Esophagus muscularis mucosa (tissue), 3 donors: ENCODE data around the gene NELFA.

Source experiments
- POLR2AphosphoS5 ChIP-seq, 2 donors: sonication (generic); formaldehyde crosslinking; IDR thresholded peaks; one replicate each; pipeline ENCODE4 v1.6.1; 2017; ENCODE audit warnings: antibody characterized with exemption in 2 of 2
- TF ChIP-seq, protein P1 (sequence below), 3 experiments: fragments of 200-600 bp in 2 of 3; fragments of 450-650 bp in 1 of 3; sonication (generic) in 2 of 3; IDR thresholded peaks; one replicate each; pipeline ENCODE4 v1.5.1; 2017 to 2019; ENCODE audit warnings: antibody characterized with exemption in 3 of 3, mild to moderate bottlenecking in 2 of 3, moderate library complexity in 1 of 3

DNA sequence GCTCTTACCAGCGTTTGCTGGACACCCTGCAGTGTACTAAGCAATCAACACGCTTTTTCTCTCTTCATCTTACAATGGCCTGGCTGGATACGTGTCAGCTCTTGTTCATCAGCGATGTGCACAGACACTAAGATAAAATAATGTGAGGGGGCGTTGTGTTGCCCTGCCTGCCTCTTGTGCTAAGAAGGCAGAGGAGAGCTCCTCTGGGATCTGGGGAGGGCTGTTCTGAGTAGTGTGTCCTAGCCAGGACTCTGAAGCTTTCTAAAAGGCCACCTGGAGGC is 49.7 kb downstream of the NELFA start:
- TF ChIP-seq, protein P1, sequence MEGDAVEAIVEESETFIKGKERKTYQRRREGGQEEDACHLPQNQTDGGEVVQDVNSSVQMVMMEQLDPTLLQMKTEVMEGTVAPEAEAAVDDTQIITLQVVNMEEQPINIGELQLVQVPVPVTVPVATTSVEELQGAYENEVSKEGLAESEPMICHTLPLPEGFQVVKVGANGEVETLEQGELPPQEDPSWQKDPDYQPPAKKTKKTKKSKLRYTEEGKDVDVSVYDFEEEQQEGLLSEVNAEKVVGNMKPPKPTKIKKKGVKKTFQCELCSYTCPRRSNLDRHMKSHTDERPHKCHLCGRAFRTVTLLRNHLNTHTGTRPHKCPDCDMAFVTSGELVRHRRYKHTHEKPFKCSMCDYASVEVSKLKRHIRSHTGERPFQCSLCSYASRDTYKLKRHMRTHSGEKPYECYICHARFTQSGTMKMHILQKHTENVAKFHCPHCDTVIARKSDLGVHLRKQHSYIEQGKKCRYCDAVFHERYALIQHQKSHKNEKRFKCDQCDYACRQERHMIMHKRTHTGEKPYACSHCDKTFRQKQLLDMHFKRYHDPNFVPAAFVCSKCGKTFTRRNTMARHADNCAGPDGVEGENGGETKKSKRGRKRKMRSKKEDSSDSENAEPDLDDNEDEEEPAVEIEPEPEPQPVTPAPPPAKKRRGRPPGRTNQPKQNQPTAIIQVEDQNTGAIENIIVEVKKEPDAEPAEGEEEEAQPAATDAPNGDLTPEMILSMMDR (IDR thresholded peaks at IDR 0.05), result no peak
- TF ChIP-seq POLR2AphosphoS5 (IDR thresholded peaks at IDR 0.05), result no peak
